IPS-NIHi7 (cell line): ENCODE results near the gene OSBPL5.
A peak's percentile ranks its signal among the peaks of the same experiment; 100 is the strongest.

Source experiments
- DNase-seq: peaks from one replicate; pipeline ENCODE4 v3.0.0; 2012; ENCODE audit warnings: mixed read lengths; ENCODE audit errors: extremely low spot score

OSBPL5 gene

DNA sequence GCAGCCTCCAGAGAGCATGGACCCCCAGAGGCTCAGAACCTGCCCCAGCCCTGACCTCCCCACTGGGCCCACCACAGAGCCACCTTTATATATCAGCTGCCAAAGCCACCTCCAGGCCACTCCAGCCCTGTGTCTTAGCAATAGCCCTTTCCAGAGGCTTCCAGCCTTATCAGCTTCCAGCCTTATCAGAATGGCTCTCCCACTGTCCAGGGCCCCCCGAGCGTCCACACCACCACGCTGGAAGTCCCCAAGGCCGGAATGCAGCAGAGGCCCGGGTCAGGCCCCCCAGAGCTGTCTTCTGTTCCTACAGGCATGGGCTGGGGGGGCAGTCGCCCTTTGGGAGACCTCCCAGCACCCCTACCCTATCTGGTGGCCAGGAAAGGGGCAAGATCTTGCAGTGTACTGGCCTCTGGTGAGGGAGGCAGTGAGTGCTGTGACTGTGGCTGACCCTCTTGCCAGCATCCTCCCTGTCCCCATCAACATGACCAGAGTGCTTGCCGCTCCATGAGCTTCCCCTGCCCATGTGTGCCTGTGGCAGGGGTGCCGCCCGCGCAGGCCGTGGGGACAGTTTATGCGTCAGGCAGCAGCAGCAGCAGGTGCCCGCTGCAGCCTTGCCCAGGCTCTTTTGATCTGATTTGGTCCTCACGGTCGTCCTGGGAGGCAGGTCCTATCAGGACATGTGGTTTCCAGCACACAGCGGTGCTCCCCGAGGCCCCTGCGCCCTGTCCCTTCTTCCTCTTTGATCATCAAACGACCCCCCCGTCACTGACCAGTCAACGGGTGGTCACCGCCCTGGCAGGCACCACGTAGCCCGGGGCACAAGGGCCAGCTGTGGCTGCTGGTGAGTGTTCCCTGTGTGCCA lies 15.9 kb downstream of the OSBPL5 start:
- DNase-seq: no peak

GRCh38 chr11:3148255-3148989 lies 16.7 kb downstream of the OSBPL5 start:
- no peak for DNase-seq

GRCh38 chr11:3147626-3148025 lies 17.5 kb downstream of the OSBPL5 start:
- no peak for DNase-seq

DNA sequence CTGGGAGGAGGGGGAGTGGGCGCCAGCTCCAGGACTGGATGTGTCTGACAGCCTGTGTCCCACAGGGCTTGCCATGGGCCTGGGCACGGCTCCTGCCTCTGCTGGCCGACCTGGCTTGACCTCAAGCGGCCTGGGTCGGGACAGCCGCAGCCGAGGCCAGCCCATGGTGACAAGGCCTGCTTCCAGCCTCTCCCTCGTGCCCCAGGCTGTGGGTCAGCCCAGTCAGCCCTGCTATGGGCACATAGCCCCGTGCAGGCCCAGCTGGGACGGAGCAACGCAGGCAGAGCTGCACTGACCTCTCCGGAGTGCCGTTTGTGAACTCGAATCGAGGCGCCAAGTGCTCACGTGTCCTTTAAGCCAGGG lies 17.9 kb downstream of the OSBPL5 start:
- no peak for DNase-seq

DNA sequence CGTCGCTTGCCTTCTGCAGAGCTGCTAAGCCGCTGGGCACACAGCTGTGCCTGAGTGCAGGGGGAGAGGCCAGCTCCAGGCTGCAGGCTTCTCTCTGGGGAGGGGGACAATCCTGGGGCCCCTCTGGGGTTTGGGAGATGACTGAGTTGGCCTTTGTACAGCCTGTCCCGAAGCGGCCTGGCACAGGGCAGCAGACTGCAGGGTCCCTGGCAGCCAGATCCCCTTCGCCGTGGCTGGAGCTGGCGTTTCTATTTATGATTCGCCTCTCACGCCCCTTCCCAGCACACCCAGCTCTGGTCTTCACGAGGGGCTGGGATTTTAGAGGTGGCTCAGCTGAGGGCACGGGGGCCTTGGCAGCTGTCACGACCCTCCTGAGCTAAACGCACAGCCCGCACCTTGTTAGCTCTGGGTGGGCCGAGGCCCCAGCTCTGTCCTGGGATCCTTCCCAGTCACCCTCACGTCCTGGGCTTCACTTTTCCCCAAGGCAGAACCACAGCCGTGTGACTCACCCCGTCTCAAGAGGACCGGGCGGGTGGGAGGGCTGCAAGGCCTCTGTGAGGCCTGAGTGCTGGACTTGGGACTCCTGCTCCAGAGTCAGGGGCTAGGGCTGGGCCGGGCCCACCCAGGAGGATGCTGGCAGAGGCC lies 18.4 kb downstream of the OSBPL5 start:
- DNase-seq: peak; percentile 27

- DNase-seq: no peak
Observed at GRCh38 chr11:3145206-3145520, 19.9 kb downstream of the OSBPL5 start.

- no peak for DNase-seq
Observed at GRCh38 chr11:3144296-3145205, 20.6 kb downstream of the OSBPL5 start.

DNA sequence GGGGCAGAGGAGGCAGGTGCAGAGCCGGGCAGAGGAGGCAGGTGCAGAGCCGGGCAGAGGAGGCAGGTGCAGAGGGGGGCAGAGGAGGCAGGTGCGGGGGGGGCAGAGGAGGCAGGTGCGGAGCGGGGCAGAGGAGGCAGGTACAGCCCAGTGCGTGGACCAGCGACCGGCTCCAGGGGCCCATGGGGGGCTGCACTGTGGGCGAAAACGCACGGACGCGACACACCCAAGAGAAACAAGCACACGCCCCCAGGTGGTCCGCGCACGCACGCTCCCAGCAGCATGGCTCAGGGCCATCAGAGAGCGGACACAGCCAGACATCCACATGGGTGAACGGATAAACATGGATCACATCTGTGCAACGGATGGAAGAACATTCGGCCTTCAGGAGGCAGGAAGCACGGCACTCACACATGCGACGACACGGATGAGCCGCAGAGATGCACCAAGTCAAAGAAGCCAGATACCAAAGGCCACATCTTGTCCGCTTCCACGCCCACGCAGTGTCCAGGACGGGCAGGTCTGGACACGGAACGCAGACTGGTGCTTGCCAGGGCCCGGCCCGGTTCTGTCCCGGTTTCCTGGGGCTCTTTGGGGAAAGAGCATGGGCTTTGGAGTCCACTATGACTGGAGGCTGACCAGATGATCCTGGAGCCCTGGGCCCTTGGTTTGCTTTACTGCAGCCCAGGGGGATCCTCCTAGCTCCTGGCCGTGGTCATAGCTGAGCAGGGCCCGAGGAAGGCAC lies 21.8 kb downstream of the OSBPL5 start:
- no peak for DNase-seq

DNA sequence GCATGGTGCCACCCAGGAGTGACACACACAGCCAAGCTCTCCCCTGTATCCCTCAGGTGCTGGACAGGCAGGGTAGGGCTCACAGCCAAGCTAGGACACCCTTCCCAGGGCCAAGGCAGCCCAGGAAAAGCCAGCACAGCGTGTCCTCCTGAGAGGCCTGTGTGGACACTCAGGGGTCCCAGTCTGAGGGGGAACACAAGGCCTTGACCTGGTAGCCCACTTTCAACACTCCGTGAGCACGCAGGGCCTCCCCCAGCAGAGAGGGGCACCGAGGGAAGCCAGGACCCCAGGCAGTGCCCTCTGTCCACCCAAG lies 24.9 kb downstream of the OSBPL5 start:
- no peak for DNase-seq

DNA sequence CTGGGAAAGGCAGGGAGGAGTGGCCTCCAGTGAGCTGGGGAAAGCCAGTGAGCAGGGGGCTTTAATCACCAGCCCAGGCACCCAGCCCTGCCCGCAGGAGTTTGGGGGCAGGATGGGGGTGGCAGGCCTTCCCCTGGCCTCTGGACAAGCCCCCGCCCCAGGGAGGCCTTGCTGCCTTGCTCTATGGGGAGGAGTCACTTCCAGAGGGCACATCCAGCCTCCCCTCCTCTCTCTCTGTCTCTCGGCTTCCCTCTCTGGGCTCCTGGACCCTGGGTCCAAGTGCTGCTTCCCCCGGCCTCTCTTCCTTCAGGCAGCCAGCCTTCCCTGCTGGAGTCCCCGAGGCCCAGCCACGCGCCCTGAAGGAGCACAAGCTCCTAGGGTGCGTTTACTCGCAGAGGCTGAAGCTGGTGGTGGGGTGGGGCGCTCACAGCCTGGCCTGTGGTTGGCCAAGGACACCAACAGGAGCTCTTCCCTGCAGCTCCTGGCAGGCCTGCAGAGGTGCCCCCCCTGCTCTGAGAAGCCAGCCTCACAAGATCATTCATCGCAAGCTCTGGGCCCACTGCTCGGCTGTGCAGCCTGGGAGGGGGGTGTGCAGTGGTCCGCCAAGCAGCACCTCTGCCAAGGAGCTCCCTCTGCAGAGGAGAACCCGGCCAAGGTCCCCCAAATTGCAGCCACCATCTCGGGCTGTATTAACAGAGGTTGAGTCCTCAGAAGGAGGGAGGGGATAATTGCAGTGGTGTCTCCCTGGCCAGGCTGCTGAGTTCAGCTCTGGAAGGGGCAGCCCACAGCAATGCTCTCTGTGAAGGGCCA lies 25.4 kb downstream of the OSBPL5 start:
- no peak for DNase-seq

GRCh38 chr11:3139086-3139440 lies 26.0 kb downstream of the OSBPL5 start:
- DNase-seq: no peak

- peak; percentile 73 for DNase-seq
Observed at GRCh38 chr11:3138178-3139085, 26.7 kb downstream of the OSBPL5 start.

DNA sequence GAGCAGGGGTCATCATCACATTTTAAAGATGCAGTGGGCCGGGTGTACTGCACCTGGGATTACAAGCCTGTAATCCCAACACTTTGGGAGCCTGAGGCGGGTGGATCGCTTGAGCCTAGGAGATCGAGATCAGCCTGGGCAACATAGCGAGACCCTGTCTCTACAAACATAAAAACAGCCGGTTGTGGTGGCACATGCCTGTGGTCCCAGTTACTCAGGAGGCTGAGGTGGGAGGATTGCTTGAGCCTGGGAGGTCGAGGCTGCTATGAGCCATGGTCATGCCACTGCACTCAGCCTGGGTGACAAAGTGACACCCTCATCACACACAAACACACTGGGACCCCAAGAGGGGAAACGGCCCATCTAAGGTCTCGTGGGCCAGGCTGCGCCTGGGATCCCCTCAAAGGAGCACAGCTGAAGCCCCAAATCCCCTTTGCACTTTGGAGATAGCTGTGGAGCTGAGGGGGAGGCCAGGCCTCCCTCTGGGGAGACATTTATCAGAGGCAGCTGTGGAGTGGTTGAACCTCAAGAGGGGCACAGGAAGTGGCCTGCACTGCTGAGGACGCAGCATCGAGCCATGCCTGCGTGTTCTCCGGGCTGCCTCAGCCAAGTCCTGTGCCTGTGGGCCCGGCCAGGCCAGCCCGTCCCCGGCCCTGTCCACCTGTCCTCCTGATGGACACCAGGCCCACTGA lies 27.5 kb downstream of the OSBPL5 start:
- DNase-seq: no peak

- DNase-seq: no peak
Observed at GRCh38 chr11:3136546-3137455, 28.3 kb downstream of the OSBPL5 start.

DNA sequence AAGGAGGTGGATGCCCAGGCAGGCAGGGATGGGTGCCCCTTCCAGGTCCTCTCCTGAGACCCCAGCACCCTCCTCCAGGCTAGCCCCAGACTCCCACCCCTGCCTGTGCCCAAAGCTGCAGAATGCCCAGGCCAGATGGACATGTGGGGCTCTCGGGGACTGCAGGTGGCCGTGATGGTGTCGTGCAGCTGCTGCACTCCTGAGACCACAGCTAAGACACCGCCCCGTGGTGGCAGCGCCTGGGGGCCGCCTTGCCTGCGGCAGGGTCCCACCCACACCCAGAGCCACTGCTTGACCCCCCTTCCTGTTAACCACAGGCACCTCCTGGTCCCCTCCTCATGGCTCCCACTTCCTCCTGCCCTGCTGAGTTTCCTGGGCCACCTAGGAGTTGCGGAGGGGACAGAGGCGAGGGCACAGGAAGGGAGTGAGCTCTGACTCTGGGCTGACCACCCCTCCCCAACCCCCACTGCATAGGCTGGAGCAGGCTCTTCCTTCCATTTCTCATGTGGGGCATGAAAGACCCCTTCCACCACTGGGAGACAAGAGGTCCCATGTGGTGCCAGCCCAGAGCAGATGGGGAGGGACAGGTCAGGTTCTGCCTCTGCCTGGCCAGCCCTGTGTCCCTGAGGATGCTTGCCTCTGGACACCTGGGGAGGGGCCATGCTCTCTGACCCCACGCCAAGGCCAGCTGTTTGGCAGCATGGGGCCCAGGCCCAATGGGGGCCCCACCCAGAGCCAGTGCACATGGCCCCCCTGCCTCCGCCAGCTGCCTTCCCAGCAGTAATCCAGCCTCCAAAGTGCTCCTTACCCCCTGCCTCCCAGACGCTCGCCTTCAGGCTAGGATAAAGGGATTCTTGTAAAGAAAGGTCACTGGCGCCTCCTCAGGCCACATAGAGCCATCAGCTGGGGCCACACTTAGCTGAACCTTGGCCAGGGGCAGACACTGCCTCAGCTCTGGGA lies 29.3 kb downstream of the OSBPL5 start:
- peak; percentile 67 for DNase-seq

- DNase-seq: no peak
Observed at GRCh38 chr11:3134651-3135480, 30.2 kb downstream of the OSBPL5 start.
